PC-3 (cell line): ENCODE data around the gene ANKFN1.

Experiments
- EZH2 ChIP-seq: fragments of 300-600 bp; sonication (generic); IDR thresholded peaks from one replicate; pipeline ENCODE4 v1.6.1; 2017; ENCODE audit warnings: antibody characterized with exemption, mild to moderate bottlenecking, low read length; ENCODE audit not compliant: unreplicated experiment
- EZH2phosphoT487 ChIP-seq: fragments of 300-600 bp; sonication (generic); IDR thresholded peaks from 2 replicates; pipeline ENCODE4 v1.6.1; 2018; ENCODE audit warnings: mild to moderate bottlenecking, antibody characterized with exemption, low read length, borderline replicate concordance
- TF ChIP-seq, protein P1 (sequence below): fragments of 300-600 bp; sonication (generic); conservative IDR thresholded peaks from 2 replicates; pipeline ENCODE4 v1.5.1; 2017; ENCODE audit warnings: antibody characterized with exemption, low read depth, mild to moderate bottlenecking, low read length

DNA sequence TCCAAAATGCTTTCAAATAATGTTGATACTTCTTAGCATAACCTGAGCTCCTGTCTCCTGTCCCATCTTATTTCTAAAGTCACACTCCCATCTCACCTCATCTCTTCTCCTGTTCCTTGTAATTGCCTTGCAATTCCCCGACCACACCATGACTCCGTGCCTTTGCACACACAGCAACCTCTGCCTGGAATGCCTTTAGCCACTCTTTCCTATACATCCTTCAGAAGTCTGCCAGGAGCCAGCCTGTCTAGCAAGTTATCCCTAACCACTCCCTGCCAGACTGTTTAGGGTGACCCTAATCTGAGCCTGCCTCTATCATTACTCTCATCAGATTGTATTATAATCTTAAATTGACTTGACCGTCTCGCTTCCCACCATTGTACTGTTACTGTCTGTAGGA lies 272.2 kb downstream of the ANKFN1 start:
- TF ChIP-seq, protein P1, sequence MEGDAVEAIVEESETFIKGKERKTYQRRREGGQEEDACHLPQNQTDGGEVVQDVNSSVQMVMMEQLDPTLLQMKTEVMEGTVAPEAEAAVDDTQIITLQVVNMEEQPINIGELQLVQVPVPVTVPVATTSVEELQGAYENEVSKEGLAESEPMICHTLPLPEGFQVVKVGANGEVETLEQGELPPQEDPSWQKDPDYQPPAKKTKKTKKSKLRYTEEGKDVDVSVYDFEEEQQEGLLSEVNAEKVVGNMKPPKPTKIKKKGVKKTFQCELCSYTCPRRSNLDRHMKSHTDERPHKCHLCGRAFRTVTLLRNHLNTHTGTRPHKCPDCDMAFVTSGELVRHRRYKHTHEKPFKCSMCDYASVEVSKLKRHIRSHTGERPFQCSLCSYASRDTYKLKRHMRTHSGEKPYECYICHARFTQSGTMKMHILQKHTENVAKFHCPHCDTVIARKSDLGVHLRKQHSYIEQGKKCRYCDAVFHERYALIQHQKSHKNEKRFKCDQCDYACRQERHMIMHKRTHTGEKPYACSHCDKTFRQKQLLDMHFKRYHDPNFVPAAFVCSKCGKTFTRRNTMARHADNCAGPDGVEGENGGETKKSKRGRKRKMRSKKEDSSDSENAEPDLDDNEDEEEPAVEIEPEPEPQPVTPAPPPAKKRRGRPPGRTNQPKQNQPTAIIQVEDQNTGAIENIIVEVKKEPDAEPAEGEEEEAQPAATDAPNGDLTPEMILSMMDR, result no peak
- TF ChIP-seq EZH2phosphoT487, result no peak
- TF ChIP-seq EZH2, result no peak
